ENCODE measurements around the gene ATP6V1B1.

DNA sequence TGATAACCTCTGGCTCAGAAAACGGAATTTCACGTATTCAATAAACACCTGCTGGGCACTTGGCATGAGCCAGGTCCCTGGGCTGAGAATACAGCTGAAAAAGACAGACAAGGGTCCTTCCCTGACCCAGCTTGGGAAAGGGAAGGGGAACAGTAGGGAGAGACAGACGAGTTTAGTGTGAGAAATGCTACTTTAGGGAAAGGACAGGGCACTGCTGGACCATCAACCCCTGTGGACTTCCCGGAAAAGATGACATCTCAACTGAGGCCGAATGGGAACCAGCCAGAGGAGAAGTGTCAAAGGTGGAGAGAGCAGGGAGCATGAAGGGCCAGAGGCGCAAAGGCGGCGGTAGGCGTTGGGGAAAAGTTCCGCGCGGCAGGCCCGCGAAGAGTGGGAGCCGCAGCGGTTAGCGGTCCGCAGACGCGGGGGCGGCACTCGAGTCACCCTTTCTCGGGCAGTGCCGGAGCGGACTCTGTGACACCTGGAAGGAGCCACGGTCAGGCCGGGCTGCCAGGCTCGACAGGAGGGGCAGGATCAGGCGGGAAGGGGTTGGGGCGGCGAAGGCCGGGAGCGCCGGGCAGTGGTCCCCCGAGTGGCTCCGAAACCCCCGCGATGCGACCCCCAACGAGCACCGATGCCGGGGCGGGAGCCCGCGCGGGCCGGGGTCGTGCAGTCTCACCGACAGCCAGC is 58.5 kb downstream of the ATP6V1B1 start:
- TF ChIP-seq ZNF274 (IDR thresholded peaks at IDR 0.05; ENCODE audit: low read depth, low read length) (no peak), YY1 (IDR thresholded peaks at IDR 0.05; ENCODE audit: insufficient read depth, insufficient read length) (no peak), SUZ12 (IDR thresholded peaks at IDR 0.05; ENCODE audit: extremely low read depth, insufficient read depth, insufficient read length) (no peak)
